ENCODE results near the gene CYP19A1. TPM values are rescaled to one million over a fixed set of nuclear protein-coding genes. Genes with fewer than 3 reads are reported as not detected.

The CYP19A1 gene
- total and polyA plus RNA-seq, 2 experiments from 2014 or later: 0.69 to 2.6 TPM

DNA sequence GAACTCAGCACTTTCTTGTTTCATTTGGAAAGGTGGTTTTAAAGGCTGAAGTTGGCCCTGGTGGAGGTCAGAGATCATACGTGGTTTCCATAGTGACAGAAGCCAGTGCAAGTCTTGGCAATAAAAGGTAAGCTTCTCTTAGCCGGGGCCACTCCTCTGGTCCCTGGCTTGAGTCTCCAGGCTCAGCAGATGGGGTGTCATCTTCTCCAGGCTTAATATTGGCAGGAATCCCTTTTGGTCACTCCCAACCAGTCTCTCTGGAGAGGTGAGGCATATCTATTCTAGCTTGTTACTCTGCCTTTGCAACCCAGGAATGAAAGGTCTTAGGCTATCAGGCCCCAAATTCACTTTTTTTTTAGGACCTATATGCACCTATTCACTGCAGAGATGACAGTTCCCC, 4.8 kb downstream of the CYP19A1 start:
- peaks cover 5% of the 10 kb centered on the region for H3K27me3 ChIP-seq
- TF ChIP-seq, protein P1, sequence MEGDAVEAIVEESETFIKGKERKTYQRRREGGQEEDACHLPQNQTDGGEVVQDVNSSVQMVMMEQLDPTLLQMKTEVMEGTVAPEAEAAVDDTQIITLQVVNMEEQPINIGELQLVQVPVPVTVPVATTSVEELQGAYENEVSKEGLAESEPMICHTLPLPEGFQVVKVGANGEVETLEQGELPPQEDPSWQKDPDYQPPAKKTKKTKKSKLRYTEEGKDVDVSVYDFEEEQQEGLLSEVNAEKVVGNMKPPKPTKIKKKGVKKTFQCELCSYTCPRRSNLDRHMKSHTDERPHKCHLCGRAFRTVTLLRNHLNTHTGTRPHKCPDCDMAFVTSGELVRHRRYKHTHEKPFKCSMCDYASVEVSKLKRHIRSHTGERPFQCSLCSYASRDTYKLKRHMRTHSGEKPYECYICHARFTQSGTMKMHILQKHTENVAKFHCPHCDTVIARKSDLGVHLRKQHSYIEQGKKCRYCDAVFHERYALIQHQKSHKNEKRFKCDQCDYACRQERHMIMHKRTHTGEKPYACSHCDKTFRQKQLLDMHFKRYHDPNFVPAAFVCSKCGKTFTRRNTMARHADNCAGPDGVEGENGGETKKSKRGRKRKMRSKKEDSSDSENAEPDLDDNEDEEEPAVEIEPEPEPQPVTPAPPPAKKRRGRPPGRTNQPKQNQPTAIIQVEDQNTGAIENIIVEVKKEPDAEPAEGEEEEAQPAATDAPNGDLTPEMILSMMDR (IDR thresholded peaks at IDR 0.05; ENCODE audit: low read depth, low read length): no peak
- H3K27ac ChIP-seq: no peak overlapping the region

DNA sequence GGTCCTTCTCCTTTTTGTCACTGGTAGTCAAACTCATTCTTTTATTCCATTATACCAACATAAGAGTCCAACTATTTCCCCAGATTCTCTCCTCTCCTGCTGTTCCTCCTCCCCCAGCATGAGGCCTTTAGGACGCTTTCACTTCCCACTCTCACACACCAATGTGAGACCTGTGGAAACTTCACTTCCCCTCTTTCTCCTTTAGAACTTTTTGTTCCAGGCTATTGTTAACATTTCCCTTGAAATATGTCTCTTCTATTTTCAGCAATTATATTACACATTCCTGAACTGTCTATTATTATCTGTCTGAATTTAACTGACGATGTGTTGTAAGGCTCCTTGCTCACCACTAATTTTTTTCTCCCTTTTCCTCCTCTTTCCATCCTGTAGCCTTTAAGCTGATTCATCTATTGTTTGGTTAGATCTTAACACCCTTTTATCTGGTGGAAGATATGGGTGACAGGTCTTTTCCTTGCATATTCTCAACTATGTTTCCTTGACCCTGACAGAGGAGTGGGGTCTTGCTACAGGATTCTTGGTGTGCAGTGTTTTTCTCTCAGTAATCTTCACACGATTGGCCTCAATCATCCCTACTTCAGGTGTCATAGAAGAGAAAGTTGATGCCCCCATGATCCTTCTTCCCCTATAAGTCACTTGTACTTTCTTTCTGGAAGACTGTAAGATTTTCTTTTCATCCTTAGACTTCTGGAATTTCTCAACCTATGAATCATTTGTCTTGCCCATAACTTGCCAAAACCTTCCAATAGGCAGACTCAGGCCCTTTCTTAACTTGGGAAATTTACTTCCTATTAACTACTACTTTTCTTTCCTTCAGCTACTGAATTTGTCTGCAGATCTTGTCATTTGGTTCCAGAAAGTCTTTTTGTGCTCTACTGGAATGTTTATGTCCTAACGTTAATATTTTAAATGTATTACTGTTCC, 5.9 kb downstream of the CYP19A1 start:
- no peak overlapping the region for H3K27ac ChIP-seq
- H3K4me1 ChIP-seq (ENCODE audit: low read depth): peaks cover 14% of the 10 kb centered on the region
- DNase-seq (ENCODE audit: low read depth in 1 of 2, low spot score in 1 of 2): peak in 1 of 2 donors; percentile 70
- H3K4me3 ChIP-seq: no peak overlapping the region
- TF ChIP-seq, protein P1 (IDR thresholded peaks at IDR 0.05; ENCODE audit: low read depth, low read length): no peak
- H3K27me3 ChIP-seq: peaks cover under 1% of the 10 kb centered on the region
- no peaks in the 10 kb centered on the region for H3K36me3 ChIP-seq
- H3K9me3 ChIP-seq (ENCODE audit: low read depth): no peaks in the 10 kb centered on the region

More for the DNA sequence above, 4.8 kb downstream of the CYP19A1 start:
- DNase-seq (ENCODE audit: low read depth in 1 of 2, low spot score in 1 of 2): no peak
- Histone ChIP-seq H3K36me3 (no peaks in the 10 kb centered on the region), H3K4me3 (no peak overlapping the region), H3K4me1 (ENCODE audit: low read depth) (peaks cover 14% of the 10 kb centered on the region), H3K9me3 (ENCODE audit: low read depth) (no peaks in the 10 kb centered on the region)

- Histone ChIP-seq H3K27ac (no peak overlapping the region), H3K4me3 (no peak overlapping the region), H3K9me3 (ENCODE audit: low read depth) (no peaks in the 10 kb centered on the region), H3K4me1 (ENCODE audit: low read depth) (peaks cover 13% of the 10 kb centered on the region), H3K36me3 (no peaks in the 10 kb centered on the region), H3K27me3 (no peaks in the 10 kb centered on the region)
- DNase-seq (ENCODE audit: low read depth in 1 of 2, low spot score in 1 of 2): peak; percentile 48 to 73
- TF ChIP-seq, protein P1 (IDR thresholded peaks at IDR 0.05; ENCODE audit: low read depth, low read length): no peak
Measured at GRCh38 chr15:51331141-51331540, 7.3 kb downstream of the CYP19A1 start.

DNA sequence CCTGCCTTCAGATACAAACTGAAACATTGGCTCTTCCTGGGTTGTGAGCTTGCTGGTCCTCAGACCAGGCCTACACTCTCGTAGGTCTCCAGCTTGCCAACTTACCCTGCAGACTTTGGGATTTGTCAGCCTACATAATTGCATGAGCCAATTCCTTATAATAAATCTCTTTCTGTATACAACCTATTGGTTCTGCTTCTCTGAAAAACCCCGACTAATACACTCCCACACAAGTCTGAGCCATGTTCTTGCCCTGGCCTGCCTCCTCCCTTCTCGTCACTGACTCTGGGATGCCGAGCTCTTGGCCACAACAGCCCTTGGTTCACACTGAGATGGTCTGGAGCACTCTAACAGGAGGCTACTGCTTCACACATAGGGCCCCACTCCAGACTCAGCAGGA, 9.5 kb downstream of the CYP19A1 start:
- Histone ChIP-seq H3K9me3 (ENCODE audit: low read depth) (no peaks in the 10 kb centered on the region), H3K27me3 (no peaks in the 10 kb centered on the region), H3K36me3 (no peaks in the 10 kb centered on the region), H3K4me1 (ENCODE audit: low read depth) (peaks cover 3% of the 10 kb centered on the region), H3K27ac (no peak overlapping the region), H3K4me3 (no peak overlapping the region)
- TF ChIP-seq, protein P1 (IDR thresholded peaks at IDR 0.05; ENCODE audit: low read depth, low read length): no peak
- DNase-seq (ENCODE audit: low read depth in 1 of 2, low spot score in 1 of 2): no peak

GRCh38 chr15:51327081-51327480, 11.3 kb downstream of the CYP19A1 start:
- DNase-seq (ENCODE audit: low read depth in 1 of 2, low spot score in 1 of 2): no peak

More at GRCh38 chr15:51327081-51327480, 11.3 kb downstream of the CYP19A1 start:
- TF ChIP-seq, protein P1 (IDR thresholded peaks at IDR 0.05; ENCODE audit: low read depth, low read length): no peak
- H3K4me3 ChIP-seq: no peak overlapping the region
- no peaks in the 10 kb centered on the region for H3K9me3 ChIP-seq (ENCODE audit: low read depth)
- H3K27me3 ChIP-seq: no peaks in the 10 kb centered on the region
- no peak overlapping the region for H3K27ac ChIP-seq
- H3K36me3 ChIP-seq: no peaks in the 10 kb centered on the region
- H3K4me1 ChIP-seq (ENCODE audit: low read depth): no peaks in the 10 kb centered on the region

All from cardiac muscle cell (in vitro differentiated cells and primary cell).